Measurements from ENCODE around the gene CCDC85C. TPM values are rescaled to one million over a fixed set of nuclear protein-coding genes. Genes with fewer than 3 reads are reported as not detected.

CCDC85C gene
- polyA plus RNA-seq, 1 experiment, result 11.8 TPM

DNA sequence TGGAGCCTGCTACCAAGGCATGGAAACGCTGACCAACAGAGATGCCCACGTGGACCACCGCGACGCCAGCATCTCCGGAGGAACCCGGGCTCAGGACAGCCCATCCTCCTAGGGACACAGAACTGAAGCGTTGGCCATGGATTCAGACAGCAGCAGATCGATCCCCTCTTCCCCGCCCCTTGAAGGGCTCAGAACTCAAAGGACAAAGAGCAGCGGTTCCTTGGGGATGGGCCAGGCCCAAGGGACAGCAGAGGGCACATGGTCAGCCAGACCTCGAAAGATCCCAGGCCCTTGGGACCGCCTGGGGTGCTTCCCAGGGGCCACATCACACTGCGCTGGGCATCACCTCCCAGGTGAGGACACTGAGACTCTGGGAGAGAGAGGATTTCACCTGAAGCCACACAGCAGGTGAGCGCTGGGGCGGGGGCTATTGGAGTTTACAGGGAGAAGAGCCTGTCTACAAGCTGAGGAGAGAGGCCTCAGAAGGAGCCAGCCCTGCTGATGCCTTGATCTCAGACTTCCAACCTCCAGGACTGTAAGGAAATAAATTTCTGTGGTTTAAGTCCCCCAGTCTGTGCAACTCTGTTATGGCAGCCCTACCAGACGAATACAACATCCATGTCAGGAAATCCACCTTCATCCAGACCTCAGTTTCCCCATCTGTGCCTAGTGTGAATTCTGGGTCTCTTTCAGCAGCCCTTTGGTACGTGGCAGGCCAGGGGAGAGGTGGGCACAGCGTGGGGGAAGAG is 73.4 kb downstream of the CCDC85C start:
- Histone ChIP-seq H3K36me3 (ENCODE audit: control insufficient read depth, insufficient read depth, low read length) (no peaks in the 10 kb centered on the region; the same call in none of the 2 replicates), H3K4me3 (ENCODE audit: low read depth, low read length) (no peak overlapping the region), H3K27me3 (ENCODE audit: control insufficient read depth, insufficient read depth, low read length) (no peaks in the 10 kb centered on the region)
- DNase-seq (ENCODE audit: low read depth), result no peak
- ChIA-PET POLR2A (interaction anchor here (0.6 kb wide), 1 partner anchor 115 kb away, joined by 3 read pairs; no protein-coding TSS in a partner anchor), CTCF (interaction anchor here (1.0 to 1.1 kb wide), 2 partner anchors 9 to 98 kb away, joined by 5 to 6 read pairs; no protein-coding TSS in a partner anchor)
- TF ChIP-seq, protein P1, sequence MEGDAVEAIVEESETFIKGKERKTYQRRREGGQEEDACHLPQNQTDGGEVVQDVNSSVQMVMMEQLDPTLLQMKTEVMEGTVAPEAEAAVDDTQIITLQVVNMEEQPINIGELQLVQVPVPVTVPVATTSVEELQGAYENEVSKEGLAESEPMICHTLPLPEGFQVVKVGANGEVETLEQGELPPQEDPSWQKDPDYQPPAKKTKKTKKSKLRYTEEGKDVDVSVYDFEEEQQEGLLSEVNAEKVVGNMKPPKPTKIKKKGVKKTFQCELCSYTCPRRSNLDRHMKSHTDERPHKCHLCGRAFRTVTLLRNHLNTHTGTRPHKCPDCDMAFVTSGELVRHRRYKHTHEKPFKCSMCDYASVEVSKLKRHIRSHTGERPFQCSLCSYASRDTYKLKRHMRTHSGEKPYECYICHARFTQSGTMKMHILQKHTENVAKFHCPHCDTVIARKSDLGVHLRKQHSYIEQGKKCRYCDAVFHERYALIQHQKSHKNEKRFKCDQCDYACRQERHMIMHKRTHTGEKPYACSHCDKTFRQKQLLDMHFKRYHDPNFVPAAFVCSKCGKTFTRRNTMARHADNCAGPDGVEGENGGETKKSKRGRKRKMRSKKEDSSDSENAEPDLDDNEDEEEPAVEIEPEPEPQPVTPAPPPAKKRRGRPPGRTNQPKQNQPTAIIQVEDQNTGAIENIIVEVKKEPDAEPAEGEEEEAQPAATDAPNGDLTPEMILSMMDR (IDR thresholded peaks at IDR 0.05; ENCODE audit: insufficient read depth, low read depth, low read length), result no peak

- Histone ChIP-seq H3K27me3 (ENCODE audit: control insufficient read depth, insufficient read depth, low read length) (no peaks in the 10 kb centered on the region), H3K36me3 (ENCODE audit: control insufficient read depth, insufficient read depth, low read length) (no peaks in the 10 kb centered on the region; the same call in 1 of the 2 replicates), H3K4me3 (ENCODE audit: low read depth, low read length) (no peak overlapping the region)
- TF ChIP-seq, protein P1 (IDR thresholded peaks at IDR 0.05; ENCODE audit: insufficient read depth, low read depth, low read length), result no peak
- ChIA-PET POLR2A (no interaction called here), CTCF (interaction anchor here (1.1 kb wide), 1 partner anchor 99 kb away, joined by 4 read pairs; no protein-coding TSS in a partner anchor)
- no peak for DNase-seq (ENCODE audit: low read depth)
Measured at GRCh38 chr14:99529899-99530298, 74.1 kb downstream of the CCDC85C start.

DNA sequence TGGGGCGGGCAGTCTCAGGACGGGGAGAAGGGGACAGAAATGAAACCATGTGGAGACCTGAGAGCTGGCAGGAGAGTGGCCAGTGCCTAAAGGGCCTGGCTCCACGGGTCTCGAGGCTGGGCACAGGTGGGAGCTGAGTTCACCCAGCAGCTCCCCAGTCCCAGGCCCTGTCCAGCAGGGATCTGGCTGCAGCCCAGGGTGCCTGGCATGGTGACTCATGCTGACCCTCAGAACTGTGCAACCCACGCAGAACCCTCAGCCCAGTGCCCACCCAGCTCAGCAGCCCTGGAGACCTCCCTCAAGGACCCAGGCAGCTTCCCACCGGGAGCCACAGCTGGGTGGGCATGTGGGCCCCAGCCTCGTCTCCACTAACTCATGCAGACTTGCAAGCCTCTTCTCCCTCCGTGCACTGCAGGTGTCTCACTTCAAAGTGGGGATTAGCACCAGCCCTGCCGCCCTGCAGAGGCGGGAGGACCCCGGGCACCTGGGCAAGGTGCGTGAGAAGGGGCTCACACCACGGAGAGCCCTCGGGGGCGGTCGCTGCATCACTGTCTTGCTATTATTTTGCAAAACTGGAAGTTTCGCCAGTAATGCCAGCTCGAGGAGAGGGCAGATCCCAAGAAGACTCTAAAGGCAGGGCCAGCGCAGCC is 76.5 kb downstream of the CCDC85C start:
- Histone ChIP-seq H3K27me3 (ENCODE audit: control insufficient read depth, insufficient read depth, low read length) (no peaks in the 10 kb centered on the region), H3K36me3 (ENCODE audit: control insufficient read depth, insufficient read depth, low read length) (no peaks in the 10 kb centered on the region), H3K4me3 (ENCODE audit: low read depth, low read length) (no peak overlapping the region)
- TF ChIP-seq, protein P1 (IDR thresholded peaks at IDR 0.05; ENCODE audit: insufficient read depth, low read depth, low read length), result no peak
- DNase-seq (ENCODE audit: low read depth), result no peak
- ChIA-PET CTCF (interaction anchor here (0.6 to 6.0 kb wide), 6 partner anchors 8 to 175 kb away, joined by 3 to 49 read pairs (median 3); no protein-coding TSS in a partner anchor), POLR2A (no interaction called here)

DNA sequence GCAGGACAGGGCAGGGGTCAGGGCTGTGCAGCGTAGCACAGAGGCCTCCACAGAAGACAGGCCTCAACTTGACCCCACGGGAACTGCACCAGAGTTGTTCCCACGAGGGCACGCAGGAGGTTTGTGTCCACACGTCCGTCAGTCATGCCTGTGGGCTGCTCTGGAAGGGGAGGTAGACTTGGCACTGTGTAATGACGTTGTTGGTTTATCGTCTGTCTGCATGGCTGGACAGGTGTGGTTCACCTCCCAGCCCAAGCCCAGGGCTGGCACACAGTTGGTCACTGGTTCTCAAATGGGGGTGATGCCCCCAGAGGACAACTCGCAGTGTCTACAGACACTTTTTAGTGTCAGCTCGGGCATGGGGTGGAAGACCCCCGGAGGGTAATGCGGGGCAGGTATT is 77.0 kb downstream of the CCDC85C start:
- TF ChIP-seq, protein P1 (IDR thresholded peaks at IDR 0.05; ENCODE audit: insufficient read depth, low read depth, low read length), result no peak
- CTCF ChIA-PET, result interaction anchor here (0.6 to 6.0 kb wide), 6 partner anchors 29 to 176 kb away, joined by 3 to 49 read pairs (median 4); no protein-coding TSS in a partner anchor
- DNase-seq (ENCODE audit: low read depth), result no peak

DNA sequence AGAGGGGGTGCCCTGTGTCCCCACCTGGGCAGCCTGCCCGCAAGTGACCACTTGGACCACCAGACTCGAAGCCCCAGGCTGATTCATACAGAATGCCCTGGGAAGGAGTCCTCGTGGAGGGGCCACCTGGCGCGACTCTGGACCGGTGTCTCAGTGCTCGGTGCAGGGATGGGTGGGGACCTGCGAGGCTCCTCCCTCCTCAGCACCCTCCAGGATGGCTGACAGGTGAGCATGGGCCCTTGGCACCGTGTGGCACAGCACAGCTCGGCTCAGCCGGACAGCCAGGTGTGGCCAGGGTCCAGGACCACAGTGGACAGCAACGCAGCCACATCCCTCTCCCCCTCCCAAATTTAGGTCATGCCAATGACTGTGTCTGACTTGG is 78.3 kb downstream of the CCDC85C start:
- TF ChIP-seq, protein P1 (IDR thresholded peaks at IDR 0.05; ENCODE audit: insufficient read depth, low read depth, low read length), result no peak
- H3K36me3 ChIP-seq (ENCODE audit: control insufficient read depth, insufficient read depth, low read length), result no peaks in the 10 kb centered on the region; the same call in 1 of the 2 replicates
- ChIA-PET CTCF (interaction anchor here (0.7 to 6.0 kb wide), 7 partner anchors 30 to 105 kb away, joined by 3 to 49 read pairs (median 5); no protein-coding TSS in a partner anchor), POLR2A (no interaction called here)
- H3K4me3 ChIP-seq (ENCODE audit: low read depth, low read length), result no peak overlapping the region
- no peaks in the 10 kb centered on the region for H3K27me3 ChIP-seq (ENCODE audit: control insufficient read depth, insufficient read depth, low read length)
- DNase-seq (ENCODE audit: low read depth), result no peak

More for the DNA sequence above, 77.0 kb downstream of the CCDC85C start:
- H3K27me3 ChIP-seq (ENCODE audit: control insufficient read depth, insufficient read depth, low read length), result no peaks in the 10 kb centered on the region
- POLR2A ChIA-PET, result no interaction called here
- no peaks in the 10 kb centered on the region for H3K36me3 ChIP-seq (ENCODE audit: control insufficient read depth, insufficient read depth, low read length)
- H3K4me3 ChIP-seq (ENCODE audit: low read depth, low read length), result no peak overlapping the region

Measured in BJ (cell line).